Neural cell (in vitro differentiated cells): Measurements from ENCODE around the gene TTC39A. TPM values are rescaled to one million over a fixed set of nuclear protein-coding genes. Genes with fewer than 3 reads are reported as not detected.

Experiments used
- H2AFZ ChIP-seq: fragments of 200-600, 300-800 bp; sonication (generic), shearing (Covaris generic); 2 replicates; pipeline ENCODE4 v1.6.0; 2014; ENCODE audit warnings: low read depth, mild to moderate bottlenecking, antibody characterized with exemption, low read length, moderate library complexity
- H3F3A ChIP-seq: fragments of 200-600 bp; shearing (Covaris generic); 2 replicates; pipeline ENCODE4 v1.6.1; 2016; ENCODE audit warnings: mild to moderate bottlenecking, moderate library complexity, mixed read lengths, antibody characterized with exemption, low read length; ENCODE audit not compliant: insufficient read depth, poor library complexity, severe bottlenecking
- H3K27ac ChIP-seq: fragments of 200-600, 300-800 bp; sonication (generic), shearing (Covaris generic); 2 replicates; pipeline ENCODE4 v1.5.1; 2014; ENCODE audit warnings: mild to moderate bottlenecking, low read length, moderate library complexity
- H3K27me3 ChIP-seq: fragments of 300-800, 200-600 bp; sonication (generic), shearing (Covaris generic); 2 replicates; pipeline ENCODE4 v1.6.0; 2014; ENCODE audit warnings: mild to moderate bottlenecking, low read depth, low read length, moderate library complexity; ENCODE audit not compliant: insufficient read depth
- H3K36me3 ChIP-seq: fragments of 300-800, 200-600 bp; sonication (generic), shearing (Covaris generic); 2 replicates; pipeline ENCODE4 v1.5.1; 2014; ENCODE audit warnings: mild to moderate bottlenecking, antibody characterized with exemption, low read length, moderate library complexity; ENCODE audit not compliant: insufficient read depth
- H3K4me2 ChIP-seq: fragments of 300-800, 200-600 bp; sonication (generic), shearing (Covaris generic); 2 replicates; pipeline ENCODE4 v1.6.0; 2014; ENCODE audit warnings: mild to moderate bottlenecking, low read length
- H3K4me3 ChIP-seq: fragments of 300-800, 200-600 bp; sonication (generic), shearing (Covaris generic); 2 replicates; pipeline ENCODE4 v1.5.1; 2014; ENCODE audit warnings: mild to moderate bottlenecking, low read length, moderate library complexity
- H3K79me2 ChIP-seq: fragments of 200-600 bp; shearing (Covaris generic); replicated peaks from 2 replicates; pipeline ENCODE4 v1.6.0; 2014; ENCODE audit warnings: mild to moderate bottlenecking, low read length, moderate library complexity; ENCODE audit not compliant: insufficient read depth
- H3K9ac ChIP-seq: fragments of 300-800, 200-600 bp; sonication (generic), shearing (Covaris generic); 2 replicates; pipeline ENCODE4 v1.6.1; 2016; ENCODE audit warnings: mild to moderate bottlenecking, low read length, mixed read lengths
- H3K9me2 ChIP-seq: fragments of 200-600 bp; shearing (Covaris generic); 2 replicates; pipeline ENCODE4 v1.6.1; 2016; ENCODE audit warnings: mild to moderate bottlenecking, low read length, mixed read lengths; ENCODE audit not compliant: insufficient read depth
- H3K9me3 ChIP-seq: fragments of 200-600, 300-800 bp; sonication (generic), shearing (Covaris generic); 2 replicates; pipeline ENCODE4 v1.6.1; 2016; ENCODE audit warnings: mild to moderate bottlenecking, mixed run types, low read length, moderate library complexity, mixed read lengths
- H4K20me1 ChIP-seq: fragments of 200-600 bp; shearing (Covaris generic); 2 replicates; pipeline ENCODE4 v1.6.1; 2016; ENCODE audit warnings: mild to moderate bottlenecking, mixed run types; ENCODE audit not compliant: insufficient read depth
- CTCF ChIP-seq: fragments of 450-650 bp; IDR thresholded peaks from 2 replicates; pipeline ENCODE4 v1.5.1; 2014; ENCODE audit warnings: antibody characterized with exemption, mild to moderate bottlenecking, moderate library complexity; ENCODE audit not compliant: poor library complexity, severe bottlenecking
- EP300 ChIP-seq: fragments of 450-650 bp; conservative IDR thresholded peaks from 2 replicates; pipeline ENCODE4 v1.6.1; 2014; ENCODE audit warnings: antibody characterized with exemption, mild to moderate bottlenecking, moderate library complexity; ENCODE audit not compliant: poor library complexity, severe bottlenecking
- EZH2 ChIP-seq: fragments of 200-600, 300-800 bp; shearing (Covaris generic), sonication (generic); IDR thresholded peaks from 2 replicates; pipeline ENCODE4 v1.6.1; 2014; ENCODE audit warnings: antibody characterized with exemption, low read length, borderline replicate concordance, mild to moderate bottlenecking; ENCODE audit not compliant: insufficient read depth, poor library complexity, severe bottlenecking
- MXI1 ChIP-seq: fragments of 450-650 bp; conservative IDR thresholded peaks from 2 replicates; pipeline ENCODE4 v1.6.1; 2014; ENCODE audit warnings: antibody characterized with exemption, mild to moderate bottlenecking; ENCODE audit not compliant: poor library complexity, severe bottlenecking
- POLR2AphosphoS5 ChIP-seq: IDR thresholded peaks from 2 replicates; pipeline ENCODE4 v1.6.1; 2012
- RAD21 ChIP-seq: fragments of 450-650 bp; conservative IDR thresholded peaks from 2 replicates; pipeline ENCODE4 v1.6.1; 2014; ENCODE audit warnings: antibody characterized with exemption, mild to moderate bottlenecking, moderate library complexity
- REST ChIP-seq: IDR thresholded peaks from 2 replicates; pipeline ENCODE4 v1.6.1; 2012; ENCODE audit warnings: borderline replicate concordance
- SMC3 ChIP-seq: fragments of 450-650 bp; conservative IDR thresholded peaks from 2 replicates; pipeline ENCODE4 v1.6.1; 2014; ENCODE audit warnings: antibody characterized with exemption, mild to moderate bottlenecking, moderate library complexity; ENCODE audit not compliant: poor library complexity
- TAF1 ChIP-seq: IDR thresholded peaks from 2 replicates; pipeline ENCODE4 v1.6.1; 2012; ENCODE audit warnings: low read depth
- polyA plus RNA-seq: library from polyadenylated mRNA; depleted of rRNA; stranded (reverse); fragments of >200 nt; gene quantifications from 2 replicates; pipeline ENCODE4 v1.2.3, GENCODE V29; 2014

TTC39A gene
- polyA plus RNA-seq, 1 donor from 2014 or later = 1.1 TPM

GRCh38 chr1:51247499-51247898, 82.9 kb downstream of the TTC39A start:
- peaks cover 3% of the 10 kb centered on the region for H4K20me1 ChIP-seq
- peaks cover 78% of the 10 kb centered on the region for H3K79me2 ChIP-seq

GRCh38 chr1:51247022-51247421, 83.3 kb downstream of the TTC39A start:
- Histone ChIP-seq H3K36me3 (no peaks in the 10 kb centered on the region), H3K79me2 (peaks cover 79% of the 10 kb centered on the region), H3K27me3 (no peaks in the 10 kb centered on the region), H3K9me3 (no peaks in the 10 kb centered on the region), H3K27ac (no peak overlapping the region), H3F3A (no peaks in the 10 kb centered on the region), H3K9me2 (no peaks in the 10 kb centered on the region), H4K20me1 (peaks cover 3% of the 10 kb centered on the region), H3K4me2 (no peak overlapping the region), H3K9ac (no peak overlapping the region), H2AFZ (no peak overlapping the region), H3K4me3 (no peak overlapping the region)
- TF ChIP-seq MXI1 (no peak), EP300 (no peak), TAF1 (no peak), REST (no peak)

More at GRCh38 chr1:51247499-51247898, 82.9 kb downstream of the TTC39A start:
- Histone ChIP-seq H3K27ac (no peak overlapping the region), H3K27me3 (no peaks in the 10 kb centered on the region), H2AFZ (no peak overlapping the region), H3K36me3 (no peaks in the 10 kb centered on the region), H3K4me2 (no peak overlapping the region), H3K9ac (no peak overlapping the region), H3K4me3 (no peak overlapping the region), H3K9me2 (no peaks in the 10 kb centered on the region), H3K9me3 (no peaks in the 10 kb centered on the region), H3F3A (no peaks in the 10 kb centered on the region)
- TF ChIP-seq REST = no peak
- TF ChIP-seq RAD21 = no peak
- no peak for TF ChIP-seq POLR2AphosphoS5
- no peak for TF ChIP-seq EP300
- TF ChIP-seq EZH2 = no peak
- TF ChIP-seq TAF1 = no peak
- no peak for TF ChIP-seq CTCF
- TF ChIP-seq MXI1 = no peak
- TF ChIP-seq SMC3 = no peak
